ENCODE measurements around the gene RAD21L1. TPM values are rescaled to one million over a fixed set of nuclear protein-coding genes. Genes with fewer than 3 reads are reported as not detected.

The RAD21L1 gene
- total RNA-seq, 4 donors from 2014 or later = 0.39 TPM; not detected in 3

GRCh38 chr20:1299522-1299921 lies 73.7 kb downstream of the RAD21L1 start:
- DNase-seq (ENCODE audit: low spot score in 2 of 2) = no peak
- no peak overlapping the region for H3K4me3 ChIP-seq
- no peaks in the 10 kb centered on the region for H3K4me1 ChIP-seq
- no peaks in the 10 kb centered on the region for H3K9me3 ChIP-seq
- no peak for TF ChIP-seq POLR2A (IDR thresholded peaks at IDR 0.05)
- no peak for TF ChIP-seq EP300 (IDR thresholded peaks at IDR 0.05)
- TF ChIP-seq CTCF (IDR thresholded peaks at IDR 0.05) = no peak
- H3K27me3 ChIP-seq = no peaks in the 10 kb centered on the region
- 91 to 92% methylated on average over 6 of the region's 9 CpGs for WGBS, 2 donors
- no peak overlapping the region for H3K27ac ChIP-seq
- peaks cover 0 to 4% (median 0%) of the 10 kb centered on the region in 3 donors for H3K36me3 ChIP-seq

GRCh38 chr20:1300083-1300840 lies 74.4 kb downstream of the RAD21L1 start:
- TF ChIP-seq CTCF (IDR thresholded peaks at IDR 0.05) (no peak), POLR2A (IDR thresholded peaks at IDR 0.05) (no peak), EP300 (IDR thresholded peaks at IDR 0.05) (no peak)
- Histone ChIP-seq H3K36me3 (peaks cover 0 to 11% (median 0%) of the 10 kb centered on the region in 3 donors), H3K9me3 (no peaks in the 10 kb centered on the region), H3K27ac (no peak overlapping the region), H3K4me1 (no peaks in the 10 kb centered on the region), H3K27me3 (no peaks in the 10 kb centered on the region), H3K4me3 (no peak overlapping the region)
- 90 to 92% methylated on average over 12 to 17 of the region's 18 CpGs for WGBS, 2 donors
- no peak for DNase-seq (ENCODE audit: low spot score in 2 of 2)

GRCh38 chr20:1301031-1301529 lies 75.2 kb downstream of the RAD21L1 start:
- DNase-seq (ENCODE audit: low spot score in 2 of 2) = no peak
- WGBS, 2 donors = 63 to 71% methylated on average over 9 of the region's 9 CpGs
- Histone ChIP-seq H3K27ac (no peak overlapping the region), H3K4me3 (no peak overlapping the region), H3K36me3 (peaks cover 0 to 16% (median 0%) of the 10 kb centered on the region in 3 donors), H3K9me3 (no peaks in the 10 kb centered on the region), H3K27me3 (no peaks in the 10 kb centered on the region), H3K4me1 (no peaks in the 10 kb centered on the region)
- TF ChIP-seq CTCF (IDR thresholded peaks at IDR 0.05) = no peak
- no peak for TF ChIP-seq EP300 (IDR thresholded peaks at IDR 0.05)
- no peak for TF ChIP-seq POLR2A (IDR thresholded peaks at IDR 0.05)

GRCh38 chr20:1302685-1303541 lies 77.1 kb downstream of the RAD21L1 start:
- DNase-seq (ENCODE audit: low spot score in 2 of 2) = no peak
- Histone ChIP-seq H3K36me3 (peaks cover 0 to 19% (median 0%) of the 10 kb centered on the region in 3 donors), H3K27ac (no peak overlapping the region), H3K9me3 (no peaks in the 10 kb centered on the region), H3K4me1 (no peaks in the 10 kb centered on the region), H3K4me3 (no peak overlapping the region), H3K27me3 (no peaks in the 10 kb centered on the region)
- WGBS, 2 donors = 78 to 84% methylated on average over 12 of the region's 12 CpGs
- TF ChIP-seq EP300 (IDR thresholded peaks at IDR 0.05) = no peak
- no peak for TF ChIP-seq CTCF (IDR thresholded peaks at IDR 0.05)
- no peak for TF ChIP-seq POLR2A (IDR thresholded peaks at IDR 0.05)
